ENCODE results near the gene CST2. TPM values are rescaled to one million over a fixed set of nuclear protein-coding genes. Genes with fewer than 3 reads are reported as not detected.

CST2 gene
- total RNA-seq, 1 experiment from 2014 or later, result not detected

- Histone ChIP-seq H3K23ac (ENCODE audit: insufficient read length, low read depth, low read length) (no peak overlapping the region), H3K23me2 (ENCODE audit: insufficient read length, low read depth, low read length, poor library complexity, severe bottlenecking) (no peaks in the 10 kb centered on the region), H2BK15ac (ENCODE audit: low read depth, low read length) (no peak overlapping the region), H2AK5ac (ENCODE audit: insufficient read length, low read length) (no peak overlapping the region), H3K27ac (ENCODE audit: insufficient read length, low read depth, low read length) (no peak overlapping the region), H3K18ac (ENCODE audit: insufficient read length, low read depth, low read length) (no peak overlapping the region), H3K4me2 (ENCODE audit: insufficient read depth, insufficient read length, low read length) (no peak overlapping the region), H2BK20ac (ENCODE audit: low read depth, low read length, poor library complexity, severe bottlenecking) (no peak overlapping the region), H3K56ac (ENCODE audit: insufficient read length, low read depth, low read length) (no peak overlapping the region), H3K27me3 (ENCODE audit: insufficient read depth, low read length) (no peaks in the 10 kb centered on the region), H3K79me2 (ENCODE audit: insufficient read depth, low read length) (no peaks in the 10 kb centered on the region), H3K4me1 (ENCODE audit: insufficient read depth, low read length) (no peaks in the 10 kb centered on the region; the same call in 1 of the 2 replicates), H3K9me3 (ENCODE audit: control insufficient read depth, low read depth, low read length) (no peaks in the 10 kb centered on the region), H3T11ph (ENCODE audit: low read length) (no peak overlapping the region), H2AFZ (ENCODE audit: low read length) (no peak overlapping the region), H3K9ac (ENCODE audit: extremely low read depth, insufficient read length, low read length) (no peak overlapping the region), H3K4ac (ENCODE audit: low read depth, low read length) (no peak overlapping the region), H4K8ac (replicated peaks; ENCODE audit: insufficient read length, low read depth, low read length) (no peak overlapping the region), H2BK120ac (ENCODE audit: low read depth, low read length, poor library complexity, severe bottlenecking) (no peak overlapping the region), H3K14ac (ENCODE audit: insufficient read depth, low read length) (no peak overlapping the region), H4K91ac (ENCODE audit: insufficient read length, low read depth, low read length) (no peak overlapping the region), H4K5ac (ENCODE audit: insufficient read length, low read depth, low read length) (no peak overlapping the region), H4K20me1 (ENCODE audit: control insufficient read depth, insufficient read depth, insufficient read length) (no peaks in the 10 kb centered on the region), H2BK5ac (ENCODE audit: insufficient read length, low read length) (no peak overlapping the region), H2BK12ac (ENCODE audit: insufficient read length, low read depth, low read length) (no peak overlapping the region), H3K79me1 (ENCODE audit: insufficient read depth, low read depth, low read length, poor library complexity, severe bottlenecking) (no peaks in the 10 kb centered on the region)
- Mint-ChIP-seq H3K36me3 (ENCODE audit: insufficient read depth in 1 of 3, low read depth in 3 of 3) (no peaks in the 10 kb centered on the region), H3K9me3 (no peaks in the 10 kb centered on the region; a peak in 2 of 5 replicates), H3K27me3 (ENCODE audit: low read depth) (peaks cover 9% of the 10 kb centered on the region), H3K27ac (no peak overlapping the region), H3K4me3 (no peak overlapping the region), H3K4me1 (peaks cover 0 to 3% of the 10 kb centered on the region in 2 experiments; a peak in 2 of 4 replicates)
- no peak for DNase-seq
- no CpG with 5 or more reads among the region's 7 CpGs for WGBS (ENCODE audit: extremely low coverage, insufficient read length, low lambda C conversion rate)
- no peak for TF ChIP-seq CTCF (conservative IDR thresholded peaks at IDR 0.05)
Observed at GRCh38 chr20:23794841-23795240, 31.7 kb downstream of the CST2 start.
